ENCODE data around the gene ZNF776. TPM values are rescaled to one million over a fixed set of nuclear protein-coding genes. Genes with fewer than 3 reads are reported as not detected.
"Not testable (repeated sequence)": the region's sequence is repeated elsewhere in the genome, so short reads cannot be mapped to it uniquely, and the experiment has no call there.

ZNF776 gene
- 7.4 and 8.8 TPM in 2 replicates for total RNA-seq

GRCh38 chr19:57746580-57747471 lies at the start of gene ZNF776:
Gene ZNF776 (plus strand): TSS chr19:57746815. CDS start chr19:57747059, 244 bp downstream.
- peak; percentile 78 for DNase-seq (ENCODE audit: low spot score)
- Mint-ChIP-seq H3K9me3 (peaks cover 54% of the 10 kb centered on the region), H3K36me3 (ENCODE audit: low read depth) (peaks cover 54% of the 10 kb centered on the region), H3K27me3 (ENCODE audit: low read depth) (no peaks in the 10 kb centered on the region), H3K4me3 (ENCODE audit: low read depth) (peak within 1 kb of the TSS; percentile 97), H3K27ac (peak within 1 kb of the TSS; percentile 97), H3K4me1 (ENCODE audit: low read depth) (peaks cover 6% of the 10 kb centered on the region)
- intact Hi-C loops (cut with micrococcal nuclease), result loop anchor here (1.0 to 10.0 kb wide), 6 partner anchors 22 to 408 kb away; partner anchors contain the start of genes ZNF211, ZNF329, ZNF417 and ZNF551

- Mint-ChIP-seq H3K36me3 (ENCODE audit: low read depth) (peaks cover 89% of the 10 kb centered on the region), H3K4me1 (ENCODE audit: low read depth) (no peaks in the 10 kb centered on the region), H3K27me3 (ENCODE audit: low read depth) (no peaks in the 10 kb centered on the region), H3K27ac (no peak overlapping the region), H3K4me3 (ENCODE audit: low read depth) (no peak overlapping the region), H3K9me3 (peaks cover 83% of the 10 kb centered on the region)
- no peak for DNase-seq (ENCODE audit: low spot score)
- intact Hi-C loops (cut with micrococcal nuclease), result no loop called here
Measured at GRCh38 chr19:57701625-57702024, 45.0 kb upstream of the ZNF776 start.

- Mint-ChIP-seq H3K27me3 (ENCODE audit: low read depth) (no peaks in the 10 kb centered on the region), H3K9me3 (peaks cover 63% of the 10 kb centered on the region), H3K4me1 (ENCODE audit: low read depth) (peaks cover 6% of the 10 kb centered on the region), H3K27ac (no peak overlapping the region), H3K36me3 (ENCODE audit: low read depth) (peaks cover 77% of the 10 kb centered on the region), H3K4me3 (ENCODE audit: low read depth) (no peak overlapping the region)
- no peak for DNase-seq (ENCODE audit: low spot score)
- intact Hi-C loops (cut with micrococcal nuclease), result no loop called here
Measured at GRCh38 chr19:57706346-57706745, 40.3 kb upstream of the ZNF776 start.

GRCh38 chr19:57708641-57709361 lies 37.8 kb upstream of the ZNF776 start, which contains the start of gene ZNF154:
Gene ZNF154 (minus strand): TSS chr19:57709204. CDS start chr19:57708971, 233 bp downstream.
- peak within 1 kb of the TSS; percentile 87 for H3K4me3 Mint-ChIP-seq (ENCODE audit: low read depth)
- intact Hi-C loops (cut with micrococcal nuclease), result no loop called here
- peaks cover 59% of the 10 kb centered on the region for H3K36me3 Mint-ChIP-seq (ENCODE audit: low read depth)
- H3K27me3 Mint-ChIP-seq (ENCODE audit: low read depth), result no peaks in the 10 kb centered on the region
- H3K4me1 Mint-ChIP-seq (ENCODE audit: low read depth), result peaks cover 6% of the 10 kb centered on the region
- H3K9me3 Mint-ChIP-seq, result peaks cover 61% of the 10 kb centered on the region
- peak; percentile 20 for DNase-seq (ENCODE audit: low spot score)
- H3K27ac Mint-ChIP-seq, result peak within 1 kb of the TSS; percentile 75

GRCh38 chr19:57709616-57710015 lies 37.0 kb upstream of the ZNF776 start:
- peak overlapping the region; percentile 87 for H3K4me3 Mint-ChIP-seq (ENCODE audit: low read depth)
- peaks cover 6% of the 10 kb centered on the region for H3K4me1 Mint-ChIP-seq (ENCODE audit: low read depth)
- peaks cover 60% of the 10 kb centered on the region for H3K9me3 Mint-ChIP-seq
- no peaks in the 10 kb centered on the region for H3K27me3 Mint-ChIP-seq (ENCODE audit: low read depth)
- H3K36me3 Mint-ChIP-seq (ENCODE audit: low read depth), result peaks cover 53% of the 10 kb centered on the region
- no peak overlapping the region for H3K27ac Mint-ChIP-seq
- intact Hi-C loops (cut with micrococcal nuclease), result no loop called here
- no peak for DNase-seq (ENCODE audit: low spot score)

- peaks cover 58% of the 10 kb centered on the region for H3K9me3 Mint-ChIP-seq
- no peak overlapping the region for H3K27ac Mint-ChIP-seq
- DNase-seq (ENCODE audit: low spot score), result no peak
- intact Hi-C loops (cut with micrococcal nuclease), result no loop called here
- H3K4me3 Mint-ChIP-seq (ENCODE audit: low read depth), result no peak overlapping the region
- H3K27me3 Mint-ChIP-seq (ENCODE audit: low read depth), result no peaks in the 10 kb centered on the region
- H3K36me3 Mint-ChIP-seq (ENCODE audit: low read depth), result peaks cover 36% of the 10 kb centered on the region
- peaks cover 6% of the 10 kb centered on the region for H3K4me1 Mint-ChIP-seq (ENCODE audit: low read depth)
Measured at GRCh38 chr19:57712222-57712621, 34.4 kb upstream of the ZNF776 start.

- peaks cover 79% of the 10 kb centered on the region for H3K9me3 Mint-ChIP-seq
- intact Hi-C loops (cut with micrococcal nuclease), result no loop called here
- no peak overlapping the region for H3K4me3 Mint-ChIP-seq (ENCODE audit: low read depth)
- H3K27ac Mint-ChIP-seq, result no peak overlapping the region
- H3K27me3 Mint-ChIP-seq (ENCODE audit: low read depth), result no peaks in the 10 kb centered on the region
- peaks cover 65% of the 10 kb centered on the region for H3K36me3 Mint-ChIP-seq (ENCODE audit: low read depth)
- DNase-seq (ENCODE audit: low spot score), result no peak
- H3K4me1 Mint-ChIP-seq (ENCODE audit: low read depth), result no peaks in the 10 kb centered on the region
Measured at GRCh38 chr19:57719424-57719823, 27.2 kb upstream of the ZNF776 start.

- no peaks in the 10 kb centered on the region for H3K4me1 Mint-ChIP-seq (ENCODE audit: low read depth)
- H3K9me3 Mint-ChIP-seq, result peaks cover 79% of the 10 kb centered on the region
- intact Hi-C loops (cut with micrococcal nuclease), result no loop called here
- H3K4me3 Mint-ChIP-seq (ENCODE audit: low read depth), result no peak overlapping the region
- no peak overlapping the region for H3K27ac Mint-ChIP-seq
- no peak for DNase-seq (ENCODE audit: low spot score)
- H3K36me3 Mint-ChIP-seq (ENCODE audit: low read depth), result peaks cover 67% of the 10 kb centered on the region
- no peaks in the 10 kb centered on the region for H3K27me3 Mint-ChIP-seq (ENCODE audit: low read depth)
Measured at GRCh38 chr19:57719901-57720519, 26.6 kb upstream of the ZNF776 start.

- Mint-ChIP-seq H3K4me1 (ENCODE audit: low read depth) (no peaks in the 10 kb centered on the region), H3K36me3 (ENCODE audit: low read depth) (peaks cover 67% of the 10 kb centered on the region), H3K9me3 (peaks cover 75% of the 10 kb centered on the region), H3K4me3 (ENCODE audit: low read depth) (no peak overlapping the region), H3K27me3 (ENCODE audit: low read depth) (no peaks in the 10 kb centered on the region), H3K27ac (no peak overlapping the region)
- DNase-seq (ENCODE audit: low spot score), result no peak
- intact Hi-C loops (cut with micrococcal nuclease), result no loop called here
Measured at GRCh38 chr19:57720878-57721277, 25.7 kb upstream of the ZNF776 start.

- DNase-seq (ENCODE audit: low spot score); H3K36me3 Mint-ChIP-seq (ENCODE audit: low read depth); intact Hi-C loops (cut with micrococcal nuclease); H3K27me3 Mint-ChIP-seq (ENCODE audit: low read depth); H3K4me1 Mint-ChIP-seq (ENCODE audit: low read depth); H3K4me3 Mint-ChIP-seq (ENCODE audit: low read depth); H3K27ac Mint-ChIP-seq: not testable (repeated sequence)
- peaks cover 22% of the 10 kb centered on the region for H3K9me3 Mint-ChIP-seq
Measured at GRCh38 chr19:57738320-57738719, 8.3 kb upstream of the ZNF776 start.

GRCh38 chr19:57738770-57739169 lies 7.8 kb upstream of the ZNF776 start:
- H3K27ac Mint-ChIP-seq; DNase-seq (ENCODE audit: low spot score); intact Hi-C loops (cut with micrococcal nuclease); H3K36me3 Mint-ChIP-seq (ENCODE audit: low read depth); H3K27me3 Mint-ChIP-seq (ENCODE audit: low read depth); H3K4me1 Mint-ChIP-seq (ENCODE audit: low read depth); H3K4me3 Mint-ChIP-seq (ENCODE audit: low read depth): not testable (repeated sequence)
- H3K9me3 Mint-ChIP-seq, result peaks cover 22% of the 10 kb centered on the region

GRCh38 chr19:57747472-57747807 lies 825 bp downstream of the ZNF776 start:
- peaks cover 6% of the 10 kb centered on the region for H3K4me1 Mint-ChIP-seq (ENCODE audit: low read depth)
- peak overlapping the region; percentile 97 for H3K4me3 Mint-ChIP-seq (ENCODE audit: low read depth)
- peaks cover 61% of the 10 kb centered on the region for H3K36me3 Mint-ChIP-seq (ENCODE audit: low read depth)
- H3K9me3 Mint-ChIP-seq, result peaks cover 58% of the 10 kb centered on the region
- no peak for DNase-seq (ENCODE audit: low spot score)
- peak overlapping the region; percentile 97 for H3K27ac Mint-ChIP-seq
- no peaks in the 10 kb centered on the region for H3K27me3 Mint-ChIP-seq (ENCODE audit: low read depth)
- intact Hi-C loops (cut with micrococcal nuclease), result loop anchor here (2.0 to 10.0 kb wide), 4 partner anchors 21 to 407 kb away; partner anchors contain the start of genes ZNF211, ZNF329, ZNF417 and ZNF586

All from activated T-helper 2 cell treated with anti-CD3 and anti-CD28 coated beads, Interferon-gamma antibody, Interleukin-2, Interleukin-4, amounts not matched to agents 10 μg/mL and 5 μg/mL and 100 μg/mL, durations not matched to agents 14 hours and 24 hours and 36 hours (primary cell).